ENCODE measurements around the gene GINM1. TPM values are rescaled to one million over a fixed set of nuclear protein-coding genes. Genes with fewer than 3 reads are reported as not detected.

Gene GINM1, protein sequence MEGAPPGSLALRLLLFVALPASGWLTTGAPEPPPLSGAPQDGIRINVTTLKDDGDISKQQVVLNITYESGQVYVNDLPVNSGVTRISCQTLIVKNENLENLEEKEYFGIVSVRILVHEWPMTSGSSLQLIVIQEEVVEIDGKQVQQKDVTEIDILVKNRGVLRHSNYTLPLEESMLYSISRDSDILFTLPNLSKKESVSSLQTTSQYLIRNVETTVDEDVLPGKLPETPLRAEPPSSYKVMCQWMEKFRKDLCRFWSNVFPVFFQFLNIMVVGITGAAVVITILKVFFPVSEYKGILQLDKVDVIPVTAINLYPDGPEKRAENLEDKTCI
- total RNA-seq = 10 to 100 TPM; 53.7 to 71.8 (median 57.0) TPM

DNA sequence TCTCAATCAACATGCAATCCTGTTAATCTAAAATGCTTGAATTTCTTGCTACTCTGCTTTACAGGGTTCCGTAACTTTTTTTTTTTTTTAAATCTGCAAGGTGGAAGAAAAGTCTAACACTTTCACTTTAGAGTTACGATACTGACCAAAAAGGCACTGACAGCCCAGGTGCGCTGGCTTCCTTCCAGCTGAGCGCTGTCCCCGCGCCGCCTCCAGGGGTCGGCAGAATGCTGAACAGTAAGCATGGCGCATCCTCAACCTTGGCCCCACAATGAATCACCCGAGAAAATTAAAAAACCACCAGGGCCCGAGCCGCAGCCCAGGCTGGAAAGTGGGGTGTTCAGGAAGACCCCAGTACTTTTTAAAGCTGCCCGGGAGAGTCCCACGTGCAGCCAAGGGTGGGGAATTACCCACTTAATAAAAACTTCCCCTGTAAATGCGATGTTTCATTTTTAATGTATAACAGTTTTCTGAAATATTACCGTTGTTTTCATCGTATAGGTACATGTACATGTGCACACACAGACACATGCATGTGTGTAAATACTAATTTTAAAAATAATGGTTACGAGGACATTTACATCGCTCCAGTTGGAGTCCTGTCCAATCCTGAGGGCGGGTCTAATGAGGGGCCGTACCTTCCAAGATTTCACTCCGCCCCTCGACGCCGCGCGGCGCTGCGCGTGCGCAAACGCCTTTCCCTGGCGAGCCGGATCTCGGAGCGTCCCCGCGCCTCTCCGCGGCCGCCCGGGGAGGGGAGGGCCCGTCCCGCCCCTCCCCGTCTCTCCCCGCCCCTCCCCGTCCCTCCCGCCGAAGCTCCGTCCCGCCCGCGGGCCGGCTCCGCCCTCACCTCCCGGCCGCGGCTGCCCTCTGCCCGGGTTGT is at the start of gene GINM1:
Gene GINM1, plus strand, starts transcription at position 849 of the 883 bp plus-strand sequence. CDS start 40 bp downstream, outside the sequence.
- WGBS = under 1% methylated on average over 23 of the region's 59 CpGs
- intact Hi-C loops (cut with DNase I) = loop anchor here (10.0 kb wide), 1 partner anchor 159 kb away; no protein-coding TSS in a partner anchor
- Histone ChIP-seq H3K4me1 (peaks cover 19 to 22% (median 20%) of the 10 kb centered on the region in 4 donors), H3K9me3 (no peaks in the 10 kb centered on the region), H3K27ac (replicated peaks in 1 of 4) (peak within 1 kb of the TSS; percentile 94 to 98 (median 97)), H3K36me3 (no peaks in the 10 kb centered on the region), H3K27me3 (no peaks in the 10 kb centered on the region), H3K4me3 (peak within 1 kb of the TSS; percentile 92 to 99 (median 96))
- peak; percentile 97 for DNase-seq (ENCODE audit: extremely low spot score)
- peak; percentile 24 to 77 for TF ChIP-seq POLR2AphosphoS5 (IDR thresholded peaks at IDR 0.05)
- TF ChIP-seq POLR2A (IDR thresholded peaks at IDR 0.05; ENCODE audit: low read depth) = no peak
- no peak for TF ChIP-seq EP300 (IDR thresholded peaks at IDR 0.05)
- TF ChIP-seq, protein P1, sequence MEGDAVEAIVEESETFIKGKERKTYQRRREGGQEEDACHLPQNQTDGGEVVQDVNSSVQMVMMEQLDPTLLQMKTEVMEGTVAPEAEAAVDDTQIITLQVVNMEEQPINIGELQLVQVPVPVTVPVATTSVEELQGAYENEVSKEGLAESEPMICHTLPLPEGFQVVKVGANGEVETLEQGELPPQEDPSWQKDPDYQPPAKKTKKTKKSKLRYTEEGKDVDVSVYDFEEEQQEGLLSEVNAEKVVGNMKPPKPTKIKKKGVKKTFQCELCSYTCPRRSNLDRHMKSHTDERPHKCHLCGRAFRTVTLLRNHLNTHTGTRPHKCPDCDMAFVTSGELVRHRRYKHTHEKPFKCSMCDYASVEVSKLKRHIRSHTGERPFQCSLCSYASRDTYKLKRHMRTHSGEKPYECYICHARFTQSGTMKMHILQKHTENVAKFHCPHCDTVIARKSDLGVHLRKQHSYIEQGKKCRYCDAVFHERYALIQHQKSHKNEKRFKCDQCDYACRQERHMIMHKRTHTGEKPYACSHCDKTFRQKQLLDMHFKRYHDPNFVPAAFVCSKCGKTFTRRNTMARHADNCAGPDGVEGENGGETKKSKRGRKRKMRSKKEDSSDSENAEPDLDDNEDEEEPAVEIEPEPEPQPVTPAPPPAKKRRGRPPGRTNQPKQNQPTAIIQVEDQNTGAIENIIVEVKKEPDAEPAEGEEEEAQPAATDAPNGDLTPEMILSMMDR (IDR thresholded peaks at IDR 0.05) = peak; percentile 41 to 62 (median 52)

DNA sequence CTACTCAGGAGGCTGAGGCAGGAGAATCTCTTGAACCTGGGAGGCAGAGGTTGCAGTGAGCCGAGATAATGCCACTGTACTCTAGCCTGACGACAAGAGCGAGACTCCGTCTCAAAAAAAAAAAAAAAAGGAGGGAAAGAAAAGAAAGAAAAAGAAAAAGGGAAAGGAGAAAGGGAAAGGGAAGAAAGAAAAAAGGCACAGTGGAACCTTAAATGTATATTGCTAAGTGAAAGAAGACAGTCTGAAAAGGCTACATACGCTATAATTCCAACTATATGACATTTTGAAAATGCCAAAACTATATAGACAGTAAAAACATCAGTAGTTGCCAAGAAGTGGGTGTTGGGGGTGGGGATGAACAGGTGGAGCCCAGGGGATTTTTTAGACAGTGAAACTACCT is 36.5 kb upstream of the GINM1 start:
- no peaks in the 10 kb centered on the region for H3K27me3 ChIP-seq
- TF ChIP-seq POLR2A (IDR thresholded peaks at IDR 0.05; ENCODE audit: low read depth) (no peak), EP300 (IDR thresholded peaks at IDR 0.05) (no peak), POLR2AphosphoS5 (IDR thresholded peaks at IDR 0.05) (no peak)
- TF ChIP-seq, protein P1 (IDR thresholded peaks at IDR 0.05) = no peak
- H3K4me3 ChIP-seq = no peak overlapping the region
- peaks cover 71 to 100% (median 86%) of the 10 kb centered on the region in 4 donors for H3K36me3 ChIP-seq
- WGBS = 96% methylated on average over 5 of the region's 5 CpGs
- intact Hi-C loops (cut with DNase I) = no loop called here
- H3K27ac ChIP-seq (replicated peaks in 1 of 4) = no peak overlapping the region
- H3K9me3 ChIP-seq = no peaks in the 10 kb centered on the region
- no peaks in the 10 kb centered on the region for H3K4me1 ChIP-seq
- DNase-seq (ENCODE audit: extremely low spot score) = no peak

DNA sequence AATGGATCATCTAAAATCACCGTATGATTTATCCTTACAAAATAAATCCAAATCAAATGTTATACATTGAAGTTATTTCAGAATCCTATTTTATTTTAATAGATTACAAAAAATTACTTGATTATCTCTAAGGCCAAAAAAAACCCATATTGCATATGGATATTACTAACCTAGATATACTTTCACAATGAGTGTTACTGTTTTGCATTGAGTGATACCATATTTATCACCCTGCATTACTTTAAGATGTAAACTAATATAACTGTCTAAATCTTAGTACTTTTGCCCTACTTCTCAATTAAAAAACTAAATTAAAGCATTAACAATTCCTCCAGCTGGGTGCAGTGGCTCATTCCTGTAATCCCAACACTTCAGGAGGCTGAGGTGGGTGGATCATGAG is 31.4 kb upstream of the GINM1 start:
- Histone ChIP-seq H3K9me3 (no peaks in the 10 kb centered on the region), H3K27me3 (no peaks in the 10 kb centered on the region), H3K27ac (replicated peaks in 1 of 4) (no peak overlapping the region), H3K4me1 (no peaks in the 10 kb centered on the region), H3K4me3 (no peak overlapping the region), H3K36me3 (peaks cover 76 to 100% (median 91%) of the 10 kb centered on the region in 4 donors)
- WGBS = 95% methylated on average over 1 of the region's 1 CpG
- intact Hi-C loops (cut with DNase I) = no loop called here
- TF ChIP-seq POLR2AphosphoS5 (IDR thresholded peaks at IDR 0.05) (no peak), EP300 (IDR thresholded peaks at IDR 0.05) (no peak), POLR2A (IDR thresholded peaks at IDR 0.05; ENCODE audit: low read depth) (no peak)
- TF ChIP-seq, protein P1 (IDR thresholded peaks at IDR 0.05) = no peak
- no peak for DNase-seq (ENCODE audit: extremely low spot score)

DNA sequence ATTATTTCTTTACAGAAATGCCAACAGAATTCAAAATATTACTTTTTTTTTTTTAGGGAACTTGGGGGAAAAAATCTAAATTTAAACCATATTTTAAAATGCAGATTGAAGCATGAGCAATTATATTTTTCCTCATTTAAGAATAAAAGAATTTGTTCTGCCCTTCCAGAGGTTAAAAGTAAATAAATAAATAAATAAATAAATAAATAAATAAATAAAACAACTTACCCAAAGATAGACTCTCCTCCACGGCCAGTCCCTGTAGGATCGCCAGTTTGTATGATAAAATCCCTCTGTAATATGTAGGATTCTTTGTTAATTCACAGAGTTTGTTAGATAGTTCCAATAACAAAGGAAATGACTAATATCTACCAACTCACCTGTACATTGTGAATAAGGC is 25.0 kb upstream of the GINM1 start:
- 76% methylated on average over 2 of the region's 2 CpGs for WGBS
- Histone ChIP-seq H3K27me3 (no peaks in the 10 kb centered on the region), H3K9me3 (no peaks in the 10 kb centered on the region), H3K27ac (replicated peaks in 1 of 4) (no peak overlapping the region), H3K4me1 (peaks cover 26 to 32% (median 29%) of the 10 kb centered on the region in 4 donors), H3K4me3 (no peak overlapping the region), H3K36me3 (peaks cover 43 to 48% (median 47%) of the 10 kb centered on the region in 4 donors)
- TF ChIP-seq POLR2A (IDR thresholded peaks at IDR 0.05; ENCODE audit: low read depth) (no peak), EP300 (IDR thresholded peaks at IDR 0.05) (no peak), POLR2AphosphoS5 (IDR thresholded peaks at IDR 0.05) (no peak)
- TF ChIP-seq, protein P1 (IDR thresholded peaks at IDR 0.05) = no peak
- intact Hi-C loops (cut with DNase I) = loop anchor here (10.0 kb wide), 1 partner anchor 174 kb away; the partner anchor contains the start of gene LATS1
- DNase-seq (ENCODE audit: extremely low spot score) = no peak
